Psoas muscle (tissue), 8 donors: ENCODE measurements around the gene ACSM2A. TPM values are rescaled to one million over a fixed set of nuclear protein-coding genes. Genes with fewer than 3 reads are reported as not detected.
"Not testable (repeated sequence)": the region's sequence is repeated elsewhere in the genome, so short reads cannot be mapped to it uniquely, and the experiment has no call there.

Experiments used
- ATAC-seq, 4 donors: fragments of 200-7000 bp; cut with Tn5 transposase; one replicate each; pipeline ENCODE4 v1.9.1; 2020; ENCODE audit warnings: moderate library complexity in 3 of 4, mild to moderate bottlenecking in 2 of 4
- DNase-seq, 2 donors: peaks; one replicate each; pipeline ENCODE4 v3.0.0-alpha.2; 2020
- H3K27ac ChIP-seq: fragments of 200-600 bp; one replicate; pipeline ENCODE4 v1.8.0; 2022
- H3K27me3 ChIP-seq, 3 donors: fragments of 200-600 bp in 1 of 3; one replicate each; pipeline versions ENCODE4 v1.6.1 to v1.8.0; 2013 to 2022; ENCODE audit warnings: low read length in 2 of 3, mild to moderate bottlenecking in 2 of 3, moderate library complexity in 1 of 3; ENCODE audit not compliant: insufficient read depth in 3 of 3
- H3K36me3 ChIP-seq, 2 donors: fragments of 200-600 bp in 1 of 2; one replicate each; pipeline versions ENCODE4 v1.6.1 to v1.8.0; 2013 to 2022; ENCODE audit warnings: low read depth in 1 of 2, mild to moderate bottlenecking in 1 of 2, moderate library complexity in 1 of 2; ENCODE audit not compliant: insufficient read depth in 1 of 2
- H3K4me1 ChIP-seq: fragments of 200-600 bp; one replicate; pipeline ENCODE4 v1.8.0; 2022
- H3K4me3 ChIP-seq: fragments of 200-600 bp; one replicate; pipeline ENCODE4 v1.8.0; 2022; ENCODE audit warnings: mild to moderate bottlenecking
- H3K9me3 ChIP-seq: fragments of 200-600 bp; one replicate; pipeline ENCODE4 v1.8.0; 2022
- CTCF ChIP-seq: fragments of 200-600 bp; IDR thresholded peaks from one replicate; pipeline ENCODE4 v1.8.0; 2022; ENCODE audit warnings: antibody characterized with exemption
- WGBS, 3 donors: extraction: QIAGEN DNeasy Blood & Tissue Kit; methylation state at CpG; one replicate each; pipeline versions ENCODE4 v1.1.6 to v1.1.7; 2013; 5-methylcytosine and 5-hydroxymethylcytosine counted together
- intact Hi-C, 2 donors: fragments of 100-400 bp; cut with DNase I; formaldehyde crosslinking; loops; one replicate each; pipeline versions ENCODE4 v1.11.0 to v1.14.2; 2022
- polyA plus RNA-seq, 3 donors: library from polyadenylated mRNA; stranded (reverse); fragments of 200-250 nt; gene quantifications; one replicate each; pipeline ENCODE4 v1.2.3, GENCODE V29; 2013
- total RNA-seq, 4 donors: library from RNA; stranded (reverse); fragmentation: NEBNext Ultra II Directional in 2 of 4; extraction: Animal tissue kit (Norgen Biotek cat#: 25700) in 2 of 4; gene quantifications; one replicate each; pipeline versions ENCODE4 v1.2.1 to v1.2.4, GENCODE V29; 2021 to 2023
- donor health status: healthy with polysubstance abuse.
- donor health status: DM: no; HTN: no; CAD: no; lungs with moderate emphysema.
- donor health status: Bipolar disorder and iron deficiency.
- donor health status: healthy.
- donor health status: DM: yes; HTN: yes; CAD: no.
- donor health status: DM: no; HTN: no; CAD: no.
- donor health status: DM: no; HTN: no; CAD: no.
- donor health status: DM: yes; HTN: yes; CAD: no.

Gene ACSM2A
- total and polyA plus RNA-seq, 7 donors, result 0.05 to 0.24 (median 0.12) TPM; not detected in 4

- intact Hi-C loops, result not testable (repeated sequence)
Measured at GRCh38 chr16:20468954-20469353, 17.6 kb downstream of the ACSM2A start.

GRCh38 chr16:20469930-20470329 lies 18.6 kb downstream of the ACSM2A start:
- H3K4me1 ChIP-seq, H3K36me3 ChIP-seq, H3K27ac ChIP-seq, H3K9me3 ChIP-seq, DNase-seq, H3K27me3 ChIP-seq, ATAC-seq, H3K4me3 ChIP-seq, intact Hi-C loops: not testable (repeated sequence)
- WGBS, 3 donors, result 95 to 97% (median 97%) methylated on average over 2 of the region's 2 CpGs

More at GRCh38 chr16:20468954-20469353, 17.6 kb downstream of the ACSM2A start:
- not testable (repeated sequence) for H3K36me3 ChIP-seq, ATAC-seq, H3K4me1 ChIP-seq, H3K4me3 ChIP-seq, H3K27me3 ChIP-seq, DNase-seq, H3K9me3 ChIP-seq, H3K27ac ChIP-seq

- H3K27me3 ChIP-seq, result not testable (repeated sequence)
Measured at GRCh38 chr16:20470732-20471131, 19.4 kb downstream of the ACSM2A start.

GRCh38 chr16:20477188-20477744 lies 25.9 kb downstream of the ACSM2A start:
- H3K4me3 ChIP-seq, H3K36me3 ChIP-seq, DNase-seq, H3K27ac ChIP-seq, ATAC-seq, intact Hi-C loops, H3K27me3 ChIP-seq, H3K9me3 ChIP-seq, H3K4me1 ChIP-seq: not testable (repeated sequence)
- WGBS, 3 donors, result 21 to 27% methylated on average over 1 to 2 of the region's 2 CpGs; no CpG with 5 or more reads in 1 of the 3 donors

More at GRCh38 chr16:20470732-20471131, 19.4 kb downstream of the ACSM2A start:
- H3K27ac ChIP-seq, H3K36me3 ChIP-seq, H3K4me1 ChIP-seq, DNase-seq, H3K9me3 ChIP-seq, intact Hi-C loops, H3K4me3 ChIP-seq, ATAC-seq: not testable (repeated sequence)
- 75 to 86% (median 78%) methylated on average over 1 of the region's 1 CpG for WGBS, 3 donors

GRCh38 chr16:20483989-20484388 lies 32.7 kb downstream of the ACSM2A start:
- H3K27me3 ChIP-seq, H3K4me1 ChIP-seq, H3K27ac ChIP-seq, ATAC-seq, H3K4me3 ChIP-seq, H3K9me3 ChIP-seq, intact Hi-C loops, DNase-seq, H3K36me3 ChIP-seq: not testable (repeated sequence)
- WGBS, 3 donors, result 47 to 67% methylated on average over 1 of the region's 1 CpG; no CpG with 5 or more reads in 1 of the 3 donors

- no peak for DNase-seq
- Histone ChIP-seq H3K27me3 (no peaks in the 10 kb centered on the region), H3K9me3 (no peaks in the 10 kb centered on the region), H3K4me3 (no peak overlapping the region), H3K36me3 (no peaks in the 10 kb centered on the region), H3K4me1 (no peaks in the 10 kb centered on the region), H3K27ac (no peak overlapping the region)
- intact Hi-C loops, result no loop called here
- 81 to 94% (median 86%) methylated on average over 1 of the region's 1 CpG for WGBS, 3 donors
- TF ChIP-seq CTCF, result no peak
- no peak for ATAC-seq
Measured at GRCh38 chr16:20484726-20485125, 33.4 kb downstream of the ACSM2A start.

GRCh38 chr16:20485408-20485807 lies 34.1 kb downstream of the ACSM2A start:
- Histone ChIP-seq H3K9me3 (no peaks in the 10 kb centered on the region), H3K27ac (no peak overlapping the region), H3K36me3 (no peaks in the 10 kb centered on the region), H3K4me3 (no peak overlapping the region), H3K4me1 (no peaks in the 10 kb centered on the region), H3K27me3 (no peaks in the 10 kb centered on the region)
- no peak for TF ChIP-seq CTCF
- intact Hi-C loops, result no loop called here
- WGBS, 3 donors, result 63 to 88% (median 81%) methylated on average over 1 of the region's 1 CpG
- no peak for ATAC-seq
- no peak for DNase-seq

- H3K4me3 ChIP-seq, ATAC-seq, DNase-seq, intact Hi-C loops, H3K27me3 ChIP-seq, H3K27ac ChIP-seq, H3K9me3 ChIP-seq, H3K36me3 ChIP-seq, H3K4me1 ChIP-seq: not testable (repeated sequence)
- no CpG with 5 or more reads among the region's 3 CpGs for WGBS, 3 donors
Measured at GRCh38 chr16:20490994-20491393, 39.7 kb downstream of the ACSM2A start.

GRCh38 chr16:20491448-20491847 lies 40.1 kb downstream of the ACSM2A start:
- intact Hi-C loops, H3K9me3 ChIP-seq, H3K27ac ChIP-seq, H3K4me3 ChIP-seq, H3K4me1 ChIP-seq, H3K36me3 ChIP-seq, H3K27me3 ChIP-seq, ATAC-seq, DNase-seq: not testable (repeated sequence)
- no CpG with 5 or more reads among the region's 11 CpGs for WGBS, 3 donors
